GM18526 (cell line): ENCODE measurements around the gene TMEM38A.

Source experiments
- POLR2A ChIP-seq: IDR thresholded peaks from 3 replicates; pipeline ENCODE4 v1.6.1; 2011; ENCODE audit not compliant: insufficient read length; ENCODE audit errors: extremely low read depth

The TMEM38A gene

GRCh38 chr19:16703677-16704076 lies 42.7 kb downstream of the TMEM38A start:
- no peak for TF ChIP-seq POLR2A

GRCh38 chr19:16714702-16715287 lies 53.9 kb downstream of the TMEM38A start:
- no peak for TF ChIP-seq POLR2A

DNA sequence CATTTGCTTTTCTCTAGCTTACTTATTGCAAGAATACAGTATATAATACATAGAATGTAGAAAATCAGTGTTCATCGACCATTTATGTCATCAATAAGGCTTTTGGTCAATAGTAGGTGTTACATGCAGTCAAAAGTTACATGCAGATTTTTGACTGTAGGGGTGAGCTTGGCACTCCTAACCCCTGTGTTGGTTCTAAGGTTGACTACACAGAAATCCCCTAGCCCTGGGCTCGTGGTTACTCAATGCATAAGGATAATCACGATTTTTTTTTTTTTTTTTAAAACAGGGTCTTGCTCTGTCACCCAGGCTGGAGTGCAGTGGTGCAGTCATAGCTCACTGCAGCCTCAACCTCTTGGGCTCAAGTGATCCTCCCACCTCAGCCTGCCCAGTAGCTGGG lies 54.7 kb downstream of the TMEM38A start:
- no peak for TF ChIP-seq POLR2A

- no peak for TF ChIP-seq POLR2A
Observed at GRCh38 chr19:16721051-16721450, 60.1 kb downstream of the TMEM38A start.

GRCh38 chr19:16722591-16722990 lies 61.7 kb downstream of the TMEM38A start:
- no peak for TF ChIP-seq POLR2A

- TF ChIP-seq POLR2A, result no peak
Observed at GRCh38 chr19:16726916-16727315, 66.0 kb downstream of the TMEM38A start.

- no peak for TF ChIP-seq POLR2A
Observed at GRCh38 chr19:16736709-16737108, 75.8 kb downstream of the TMEM38A start.

DNA sequence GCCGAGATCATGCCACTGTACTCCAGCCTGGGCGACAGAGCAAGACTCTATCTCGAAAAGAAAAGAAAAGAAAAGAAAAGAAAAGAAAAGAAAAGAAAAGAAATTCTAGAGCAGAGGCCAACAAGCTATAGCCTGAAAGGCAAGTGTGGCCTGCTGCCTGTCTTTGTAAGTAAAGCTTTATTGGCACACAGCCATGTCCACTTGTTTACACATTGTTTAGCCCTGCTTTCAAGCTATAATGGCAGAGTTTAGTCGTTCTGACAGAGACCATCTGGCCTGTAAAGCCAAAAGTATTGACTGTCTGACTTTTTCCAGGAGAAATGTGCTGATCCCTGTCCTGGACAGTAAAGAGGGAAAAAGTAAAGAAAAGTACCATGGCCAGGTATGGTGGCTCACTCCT lies 77.0 kb downstream of the TMEM38A start:
- no peak for TF ChIP-seq POLR2A

DNA sequence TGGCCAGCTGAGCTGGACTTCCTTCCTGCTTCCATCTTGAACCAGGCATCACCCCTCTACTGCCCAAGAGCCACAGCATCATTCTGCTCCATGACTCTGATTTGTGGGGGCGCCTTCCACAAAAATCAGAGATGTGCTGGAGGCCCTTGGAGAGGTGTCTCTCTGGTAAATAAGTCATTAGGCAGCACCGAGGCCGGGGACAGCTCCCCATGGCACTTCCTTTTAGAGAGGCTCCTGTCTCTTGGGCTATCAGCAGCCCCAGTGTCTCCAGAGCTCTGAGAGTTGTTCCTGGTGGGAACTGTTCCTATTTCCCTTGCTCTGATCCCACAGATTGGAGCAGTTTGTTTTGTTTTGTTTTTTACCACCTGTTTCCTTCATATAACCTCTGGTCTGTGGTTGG lies 78.6 kb downstream of the TMEM38A start:
- no peak for TF ChIP-seq POLR2A
